ENCODE measurements around the gene CXorf49. TPM values are rescaled to one million over a fixed set of nuclear protein-coding genes. Genes with fewer than 3 reads are reported as not detected.
"Not testable (repeated sequence)": the region's sequence is repeated elsewhere in the genome, so short reads cannot be mapped to it uniquely, and the experiment has no call there.

Gene CXorf49
- not detected for total RNA-seq

- H3K4me1 ChIP-seq (ENCODE audit: control insufficient read depth in 3 of 3, insufficient read depth in 3 of 3, low read length in 3 of 3); H3K9ac ChIP-seq (ENCODE audit: low read depth in 1 of 3, low read length in 3 of 3); H3K4me3 ChIP-seq (ENCODE audit: low read length in 3 of 3); H3K27ac ChIP-seq (ENCODE audit: low read depth, low read length); H3K36me3 ChIP-seq (ENCODE audit: control insufficient read depth in 3 of 3, insufficient read depth in 3 of 3, low read length in 3 of 3); H3K27me3 ChIP-seq (ENCODE audit: control insufficient read depth in 3 of 3, insufficient read depth in 3 of 3, low read length in 3 of 3); H3K9me3 ChIP-seq (ENCODE audit: control insufficient read depth in 3 of 3, low read length in 3 of 3): not testable (repeated sequence)
Observed at GRCh38 chrX:71718185-71718584, at the start of gene CXorf49. TSS of gene CXorf49 (minus strand) at chrX:71718285. CDS start at chrX:71718151, 134 bp downstream.

DNA sequence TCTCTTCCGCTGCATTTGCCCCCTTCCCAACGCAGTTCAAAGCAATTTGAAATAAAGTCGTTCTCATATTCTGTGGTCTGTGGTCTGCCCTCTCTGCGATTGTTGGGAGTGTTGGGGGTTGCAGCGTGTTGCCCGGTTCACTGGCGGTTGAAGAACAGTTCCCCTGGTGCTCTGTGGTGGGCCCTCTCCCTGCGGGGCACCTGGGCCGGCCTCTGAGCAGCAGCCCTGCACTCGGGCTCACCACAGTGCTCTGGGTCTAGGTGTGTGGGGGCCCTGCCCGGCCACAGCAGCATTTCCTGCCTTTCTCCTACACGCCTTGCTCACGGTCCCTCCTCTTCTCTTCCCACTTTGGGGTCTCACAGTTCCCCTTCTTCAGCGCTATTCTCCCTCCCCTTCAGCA is 49.0 kb upstream of the CXorf49 start:
- H3K9me3 ChIP-seq (ENCODE audit: control insufficient read depth in 3 of 3, low read length in 3 of 3); H3K4me1 ChIP-seq (ENCODE audit: control insufficient read depth in 3 of 3, insufficient read depth in 3 of 3, low read length in 3 of 3); H3K27me3 ChIP-seq (ENCODE audit: control insufficient read depth in 3 of 3, insufficient read depth in 3 of 3, low read length in 3 of 3); H3K27ac ChIP-seq (ENCODE audit: low read depth, low read length); H3K9ac ChIP-seq (ENCODE audit: low read depth in 1 of 3, low read length in 3 of 3); H3K4me3 ChIP-seq (ENCODE audit: low read length in 3 of 3); H3K36me3 ChIP-seq (ENCODE audit: control insufficient read depth in 3 of 3, insufficient read depth in 3 of 3, low read length in 3 of 3): not testable (repeated sequence)

DNA sequence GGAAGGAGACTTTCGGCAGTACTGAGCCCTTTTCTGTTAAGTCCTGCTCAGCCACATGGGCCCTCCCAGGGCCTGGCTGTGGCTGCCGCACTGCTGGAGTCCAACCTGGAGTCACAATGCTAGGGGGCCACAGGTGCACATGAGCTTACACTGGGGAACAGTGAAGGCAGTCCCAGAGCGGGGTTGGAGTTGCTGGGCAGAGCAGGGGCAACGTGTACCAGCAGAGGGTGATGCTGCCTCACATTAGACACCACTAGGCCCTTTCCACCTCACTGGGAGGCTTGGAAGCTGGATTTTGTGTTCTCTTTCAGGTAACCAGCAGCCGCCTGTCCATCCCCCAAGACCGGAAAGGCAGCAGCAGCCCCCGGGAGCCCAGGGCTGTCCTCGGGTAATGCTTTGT is 47.5 kb upstream of the CXorf49 start:
- H3K27me3 ChIP-seq (ENCODE audit: control insufficient read depth in 3 of 3, insufficient read depth in 3 of 3, low read length in 3 of 3), result not testable (repeated sequence)

DNA sequence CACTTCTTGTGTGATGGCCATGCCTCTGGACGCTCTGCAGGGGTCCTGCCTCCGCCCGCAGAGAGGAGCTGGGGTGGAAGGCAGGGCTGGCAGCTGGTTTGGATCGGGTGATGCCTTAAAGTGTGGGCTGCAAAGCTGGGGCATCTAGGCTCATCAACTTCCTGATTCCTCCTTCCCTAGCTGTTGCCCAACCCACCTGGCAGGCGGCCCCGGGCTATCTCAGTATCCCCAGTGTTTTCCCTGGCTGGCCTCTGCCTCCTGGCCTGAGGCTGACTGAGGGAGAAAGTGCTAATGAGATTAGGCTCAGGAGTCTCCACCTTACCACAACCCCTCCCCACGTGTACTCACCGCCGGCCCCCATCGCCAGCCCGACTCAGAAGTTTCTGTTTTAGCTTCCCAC is 46.7 kb upstream of the CXorf49 start:
- not testable (repeated sequence) for H3K9me3 ChIP-seq (ENCODE audit: control insufficient read depth in 3 of 3, low read length in 3 of 3); H3K4me3 ChIP-seq (ENCODE audit: low read length in 3 of 3); H3K27ac ChIP-seq (ENCODE audit: low read depth, low read length); H3K27me3 ChIP-seq (ENCODE audit: control insufficient read depth in 3 of 3, insufficient read depth in 3 of 3, low read length in 3 of 3); H3K9ac ChIP-seq (ENCODE audit: low read depth in 1 of 3, low read length in 3 of 3); H3K4me1 ChIP-seq (ENCODE audit: control insufficient read depth in 3 of 3, insufficient read depth in 3 of 3, low read length in 3 of 3); H3K36me3 ChIP-seq (ENCODE audit: control insufficient read depth in 3 of 3, insufficient read depth in 3 of 3, low read length in 3 of 3)

More for the DNA sequence above, 47.5 kb upstream of the CXorf49 start:
- H3K4me3 ChIP-seq (ENCODE audit: low read length in 3 of 3); H3K36me3 ChIP-seq (ENCODE audit: control insufficient read depth in 3 of 3, insufficient read depth in 3 of 3, low read length in 3 of 3); H3K27ac ChIP-seq (ENCODE audit: low read depth, low read length); H3K4me1 ChIP-seq (ENCODE audit: control insufficient read depth in 3 of 3, insufficient read depth in 3 of 3, low read length in 3 of 3); H3K9ac ChIP-seq (ENCODE audit: low read depth in 1 of 3, low read length in 3 of 3); H3K9me3 ChIP-seq (ENCODE audit: control insufficient read depth in 3 of 3, low read length in 3 of 3): not testable (repeated sequence)

DNA sequence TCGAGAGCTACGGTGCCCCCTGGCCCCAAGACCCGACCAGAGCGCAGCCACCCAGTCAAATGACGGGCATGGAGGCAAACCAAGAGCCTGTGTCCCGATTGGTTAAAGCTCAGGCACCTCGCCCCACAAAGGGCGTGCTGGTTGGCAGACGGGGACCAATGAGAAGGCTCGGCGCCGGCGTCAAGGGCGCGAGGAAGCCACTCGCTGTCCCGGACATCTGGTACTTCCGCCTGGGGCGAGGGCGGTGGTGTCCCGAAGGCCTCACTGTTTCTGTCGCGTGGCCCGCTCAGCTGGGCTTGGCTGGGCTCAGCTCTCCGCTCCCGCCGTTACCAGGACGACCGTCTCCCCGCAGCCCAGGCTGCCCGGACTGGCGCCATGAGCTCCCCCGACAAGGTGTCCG is 45.0 kb upstream of the CXorf49 start, which contains the start of gene CXorf49B:
Gene CXorf49B, plus strand, starts transcription at position 301 of the 400 bp plus-strand sequence. Its CDS starts 75 bp downstream, at position 376.
- not testable (repeated sequence) for H3K27ac ChIP-seq (ENCODE audit: low read depth, low read length); H3K27me3 ChIP-seq (ENCODE audit: control insufficient read depth in 3 of 3, insufficient read depth in 3 of 3, low read length in 3 of 3); H3K4me3 ChIP-seq (ENCODE audit: low read length in 3 of 3); H3K4me1 ChIP-seq (ENCODE audit: control insufficient read depth in 3 of 3, insufficient read depth in 3 of 3, low read length in 3 of 3); H3K9ac ChIP-seq (ENCODE audit: low read depth in 1 of 3, low read length in 3 of 3); H3K36me3 ChIP-seq (ENCODE audit: control insufficient read depth in 3 of 3, insufficient read depth in 3 of 3, low read length in 3 of 3); H3K9me3 ChIP-seq (ENCODE audit: control insufficient read depth in 3 of 3, low read length in 3 of 3)

DNA sequence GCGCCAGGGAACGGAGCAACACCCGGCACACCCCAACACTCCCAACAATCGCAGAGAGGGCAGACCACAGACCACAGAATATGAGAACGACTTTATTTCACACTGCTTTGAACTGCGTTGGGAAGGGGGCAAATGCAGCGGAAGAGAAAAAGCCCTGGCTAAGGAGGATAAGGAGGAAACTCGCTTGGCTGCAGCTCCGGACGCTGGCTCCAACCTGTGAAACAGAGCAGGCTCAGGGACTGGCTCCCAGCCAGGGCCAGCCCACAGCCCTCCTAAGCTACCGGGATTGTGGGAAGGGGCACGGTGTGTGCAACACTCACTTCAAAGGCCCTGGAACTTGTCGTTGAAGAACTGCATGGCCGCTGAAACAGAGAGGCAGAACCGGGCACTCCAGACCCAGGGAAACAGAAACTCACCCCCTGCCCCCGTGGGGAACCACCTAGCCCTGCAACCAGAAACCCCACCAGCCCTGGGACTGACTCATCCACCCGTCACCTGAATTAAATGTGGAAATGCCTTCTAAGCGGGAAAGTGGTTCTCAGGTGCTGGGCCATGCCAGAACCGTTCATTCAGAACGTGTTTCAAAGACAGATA is 42.7 kb upstream of the CXorf49 start:
- H3K4me1 ChIP-seq (ENCODE audit: control insufficient read depth in 3 of 3, insufficient read depth in 3 of 3, low read length in 3 of 3); H3K9me3 ChIP-seq (ENCODE audit: control insufficient read depth in 3 of 3, low read length in 3 of 3); H3K9ac ChIP-seq (ENCODE audit: low read depth in 1 of 3, low read length in 3 of 3); H3K36me3 ChIP-seq (ENCODE audit: control insufficient read depth in 3 of 3, insufficient read depth in 3 of 3, low read length in 3 of 3); H3K4me3 ChIP-seq (ENCODE audit: low read length in 3 of 3); H3K27me3 ChIP-seq (ENCODE audit: control insufficient read depth in 3 of 3, insufficient read depth in 3 of 3, low read length in 3 of 3); H3K27ac ChIP-seq (ENCODE audit: low read depth, low read length): not testable (repeated sequence)

DNA sequence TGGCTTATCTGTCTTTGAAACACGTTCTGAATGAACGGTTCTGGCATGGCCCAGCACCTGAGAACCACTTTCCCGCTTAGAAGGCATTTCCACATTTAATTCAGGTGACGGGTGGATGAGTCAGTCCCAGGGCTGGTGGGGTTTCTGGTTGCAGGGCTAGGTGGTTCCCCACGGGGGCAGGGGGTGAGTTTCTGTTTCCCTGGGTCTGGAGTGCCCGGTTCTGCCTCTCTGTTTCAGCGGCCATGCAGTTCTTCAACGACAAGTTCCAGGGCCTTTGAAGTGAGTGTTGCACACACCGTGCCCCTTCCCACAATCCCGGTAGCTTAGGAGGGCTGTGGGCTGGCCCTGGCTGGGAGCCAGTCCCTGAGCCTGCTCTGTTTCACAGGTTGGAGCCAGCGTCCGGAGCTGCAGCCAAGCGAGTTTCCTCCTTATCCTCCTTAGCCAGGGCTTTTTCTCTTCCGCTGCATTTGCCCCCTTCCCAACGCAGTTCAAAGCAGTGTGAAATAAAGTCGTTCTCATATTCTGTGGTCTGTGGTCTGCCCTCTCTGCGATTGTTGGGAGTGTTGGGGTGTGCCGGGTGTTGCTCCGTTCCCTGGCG is 2.3 kb upstream of the CXorf49 start:
- H3K4me1 ChIP-seq (ENCODE audit: control insufficient read depth in 3 of 3, insufficient read depth in 3 of 3, low read length in 3 of 3); H3K27ac ChIP-seq (ENCODE audit: low read depth, low read length); H3K4me3 ChIP-seq (ENCODE audit: low read length in 3 of 3); H3K27me3 ChIP-seq (ENCODE audit: control insufficient read depth in 3 of 3, insufficient read depth in 3 of 3, low read length in 3 of 3); H3K9me3 ChIP-seq (ENCODE audit: control insufficient read depth in 3 of 3, low read length in 3 of 3); H3K36me3 ChIP-seq (ENCODE audit: control insufficient read depth in 3 of 3, insufficient read depth in 3 of 3, low read length in 3 of 3); H3K9ac ChIP-seq (ENCODE audit: low read depth in 1 of 3, low read length in 3 of 3): not testable (repeated sequence)

DNA sequence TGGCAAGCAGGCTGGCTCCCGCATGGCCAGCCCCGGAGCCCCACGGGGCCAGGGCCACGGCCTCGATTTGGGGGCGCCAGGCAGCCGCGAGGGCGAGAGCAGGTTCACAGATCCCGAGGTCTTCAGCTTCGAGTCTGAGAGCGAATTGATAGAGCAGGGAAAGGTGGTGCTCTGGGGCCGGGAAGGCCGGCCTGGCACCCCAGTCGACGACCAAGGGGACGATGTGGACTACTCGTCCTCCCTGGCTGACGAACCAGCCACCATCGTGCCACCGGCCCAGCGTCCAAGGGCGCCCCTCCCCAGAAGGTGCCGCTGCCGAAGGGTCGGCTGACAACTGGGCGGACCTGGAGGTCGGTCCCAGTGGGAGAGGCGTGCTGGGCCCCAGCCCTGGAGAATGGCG is 1.1 kb upstream of the CXorf49 start:
- not testable (repeated sequence) for H3K9me3 ChIP-seq (ENCODE audit: control insufficient read depth in 3 of 3, low read length in 3 of 3); H3K9ac ChIP-seq (ENCODE audit: low read depth in 1 of 3, low read length in 3 of 3)

DNA sequence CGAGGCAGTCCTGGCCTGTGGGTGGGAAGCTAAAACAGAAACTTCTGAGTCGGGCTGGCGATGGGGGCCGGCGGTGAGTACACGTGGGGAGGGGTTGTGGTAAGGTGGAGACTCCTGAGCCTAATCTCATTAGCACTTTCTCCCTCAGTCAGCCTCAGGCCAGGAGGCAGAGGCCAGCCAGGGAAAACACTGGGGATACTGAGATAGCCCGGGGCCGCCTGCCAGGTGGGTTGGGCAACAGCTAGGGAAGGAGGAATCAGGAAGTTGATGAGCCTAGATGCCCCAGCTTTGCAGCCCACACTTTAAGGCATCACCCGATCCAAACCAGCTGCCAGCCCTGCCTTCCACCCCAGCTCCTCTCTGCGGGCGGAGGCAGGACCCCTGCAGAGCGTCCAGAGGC is 1.8 kb downstream of the CXorf49 start:
- not testable (repeated sequence) for H3K9ac ChIP-seq (ENCODE audit: low read depth in 1 of 3, low read length in 3 of 3); H3K4me1 ChIP-seq (ENCODE audit: control insufficient read depth in 3 of 3, insufficient read depth in 3 of 3, low read length in 3 of 3); H3K27ac ChIP-seq (ENCODE audit: low read depth, low read length); H3K36me3 ChIP-seq (ENCODE audit: control insufficient read depth in 3 of 3, insufficient read depth in 3 of 3, low read length in 3 of 3); H3K27me3 ChIP-seq (ENCODE audit: control insufficient read depth in 3 of 3, insufficient read depth in 3 of 3, low read length in 3 of 3); H3K4me3 ChIP-seq (ENCODE audit: low read length in 3 of 3); H3K9me3 ChIP-seq (ENCODE audit: control insufficient read depth in 3 of 3, low read length in 3 of 3)

More for the DNA sequence above, 1.1 kb upstream of the CXorf49 start:
- not testable (repeated sequence) for H3K4me3 ChIP-seq (ENCODE audit: low read length in 3 of 3); H3K4me1 ChIP-seq (ENCODE audit: control insufficient read depth in 3 of 3, insufficient read depth in 3 of 3, low read length in 3 of 3); H3K27ac ChIP-seq (ENCODE audit: low read depth, low read length); H3K36me3 ChIP-seq (ENCODE audit: control insufficient read depth in 3 of 3, insufficient read depth in 3 of 3, low read length in 3 of 3); H3K27me3 ChIP-seq (ENCODE audit: control insufficient read depth in 3 of 3, insufficient read depth in 3 of 3, low read length in 3 of 3)

- not testable (repeated sequence) for H3K4me1 ChIP-seq (ENCODE audit: control insufficient read depth in 3 of 3, insufficient read depth in 3 of 3, low read length in 3 of 3); H3K9ac ChIP-seq (ENCODE audit: low read depth in 1 of 3, low read length in 3 of 3); H3K9me3 ChIP-seq (ENCODE audit: control insufficient read depth in 3 of 3, low read length in 3 of 3); H3K4me3 ChIP-seq (ENCODE audit: low read length in 3 of 3); H3K27me3 ChIP-seq (ENCODE audit: control insufficient read depth in 3 of 3, insufficient read depth in 3 of 3, low read length in 3 of 3); H3K27ac ChIP-seq (ENCODE audit: low read depth, low read length); H3K36me3 ChIP-seq (ENCODE audit: control insufficient read depth in 3 of 3, insufficient read depth in 3 of 3, low read length in 3 of 3)
Observed at GRCh38 chrX:71715551-71715950, 2.5 kb downstream of the CXorf49 start.
